Ramos (cell line): ENCODE data around the gene STXBP4.
"Not testable (repeated sequence)": the region's sequence is repeated elsewhere in the genome, so short reads cannot be mapped to it uniquely, and the experiment has no call there.

Source experiments
- in situ Hi-C: fragments of 300-500 bp; cut with MboI; formaldehyde crosslinking; loops from one replicate; pipeline ENCODE4 v1.14.3; 2022; ENCODE audit warnings: low sequenced_read_pairs; ENCODE audit not compliant: unreplicated experiment

Gene STXBP4

GRCh38 chr17:55037828-55038227, 69.3 kb downstream of the STXBP4 start:
- in situ Hi-C loops = no loop called here

GRCh38 chr17:55038291-55038690, 69.7 kb downstream of the STXBP4 start:
- in situ Hi-C loops = no loop called here

- in situ Hi-C loops = no loop called here
Measured at GRCh38 chr17:55040611-55041010, 72.0 kb downstream of the STXBP4 start.

GRCh38 chr17:55053855-55054254, 85.3 kb downstream of the STXBP4 start:
- in situ Hi-C loops = no loop called here

GRCh38 chr17:55054429-55054828, 85.9 kb downstream of the STXBP4 start:
- in situ Hi-C loops = no loop called here

GRCh38 chr17:55056526-55056925, 88.0 kb downstream of the STXBP4 start:
- in situ Hi-C loops = no loop called here

- in situ Hi-C loops = no loop called here
Measured at GRCh38 chr17:55057184-55057583, 88.6 kb downstream of the STXBP4 start.

GRCh38 chr17:55059724-55060123, 91.2 kb downstream of the STXBP4 start:
- in situ Hi-C loops = no loop called here

- in situ Hi-C loops = no loop called here
Measured at GRCh38 chr17:55062921-55063320, 94.4 kb downstream of the STXBP4 start.

- in situ Hi-C loops = no loop called here
Measured at GRCh38 chr17:55063885-55064874, 95.6 kb downstream of the STXBP4 start.

GRCh38 chr17:55067697-55068439, 99.3 kb downstream of the STXBP4 start:
- in situ Hi-C loops = no loop called here

- in situ Hi-C loops = no loop called here
Measured at GRCh38 chr17:55068862-55069811, 100.6 kb downstream of the STXBP4 start.

- in situ Hi-C loops = no loop called here
Measured at GRCh38 chr17:55069983-55070529, 101.5 kb downstream of the STXBP4 start.

GRCh38 chr17:55072898-55073297, 104.3 kb downstream of the STXBP4 start:
- in situ Hi-C loops = no loop called here

GRCh38 chr17:55073467-55073866, 104.9 kb downstream of the STXBP4 start:
- in situ Hi-C loops = not testable (repeated sequence)

GRCh38 chr17:55081559-55081958, 113.0 kb downstream of the STXBP4 start:
- in situ Hi-C loops = no loop called here

GRCh38 chr17:55086635-55087058, 118.1 kb downstream of the STXBP4 start:
- in situ Hi-C loops = no loop called here

- in situ Hi-C loops = no loop called here
Measured at GRCh38 chr17:55089256-55089655, 120.7 kb downstream of the STXBP4 start.

GRCh38 chr17:55090079-55090492, 121.5 kb downstream of the STXBP4 start:
- in situ Hi-C loops = no loop called here

GRCh38 chr17:55093353-55093752, 124.8 kb downstream of the STXBP4 start:
- in situ Hi-C loops = no loop called here
